Endometrium (tissue), 2 donors: ENCODE data around the gene ADGRF5.

Experiments used
- FAIRE-seq: peaks from 2 replicates; lab custom pipeline; 2012; peaks lifted over from hg19 to GRCh38; lab: Jason Lieb, UNC
- donor health status: control.
- donor health status: control.

Gene ADGRF5

GRCh38 chr6:46921731-46922130 is at the start of gene ADGRF5:
Gene ADGRF5 (minus strand): TSS chr6:46921938. CDS start chr6:46906762, 15,176 bp downstream.
- FAIRE-seq: no peak

GRCh38 chr6:46969206-46969605 is 47.5 kb upstream of the ADGRF5 start:
- no peak for FAIRE-seq

- no peak for FAIRE-seq
Measured at GRCh38 chr6:46967826-46968349, 46.1 kb upstream of the ADGRF5 start.

GRCh38 chr6:46964716-46965519 is 43.2 kb upstream of the ADGRF5 start:
- no peak for FAIRE-seq

GRCh38 chr6:46963626-46964025 is 41.9 kb upstream of the ADGRF5 start:
- no peak for FAIRE-seq

- FAIRE-seq: no peak
Measured at GRCh38 chr6:46963039-46963438, 41.3 kb upstream of the ADGRF5 start.

GRCh38 chr6:46961711-46962110 is 40.0 kb upstream of the ADGRF5 start:
- no peak for FAIRE-seq

GRCh38 chr6:46961232-46961631 is 39.5 kb upstream of the ADGRF5 start:
- FAIRE-seq: no peak

GRCh38 chr6:46959419-46959818 is 37.7 kb upstream of the ADGRF5 start:
- FAIRE-seq: no peak

- FAIRE-seq: no peak
Measured at GRCh38 chr6:46956409-46956808, 34.7 kb upstream of the ADGRF5 start.

GRCh38 chr6:46954837-46955451 is 33.2 kb upstream of the ADGRF5 start:
- FAIRE-seq: no peak

- FAIRE-seq: no peak
Measured at GRCh38 chr6:46953921-46954320, 32.2 kb upstream of the ADGRF5 start.

- FAIRE-seq: no peak
Measured at GRCh38 chr6:46949632-46950280, 28.0 kb upstream of the ADGRF5 start.

- no peak for FAIRE-seq
Measured at GRCh38 chr6:46948699-46949098, 27.0 kb upstream of the ADGRF5 start.

- no peak for FAIRE-seq
Measured at GRCh38 chr6:46947497-46947896, 25.8 kb upstream of the ADGRF5 start.

GRCh38 chr6:46940433-46941226 is 18.9 kb upstream of the ADGRF5 start:
- FAIRE-seq: no peak

GRCh38 chr6:46937642-46938041 is 15.9 kb upstream of the ADGRF5 start:
- no peak for FAIRE-seq

- FAIRE-seq: no peak
Measured at GRCh38 chr6:46935687-46936086, 13.9 kb upstream of the ADGRF5 start.

- FAIRE-seq: no peak
Measured at GRCh38 chr6:46933751-46934150, 12.0 kb upstream of the ADGRF5 start.

- no peak for FAIRE-seq
Measured at GRCh38 chr6:46932526-46933319, 11.0 kb upstream of the ADGRF5 start.

- FAIRE-seq: no peak
Measured at GRCh38 chr6:46931416-46931815, 9.7 kb upstream of the ADGRF5 start.
